ENCODE measurements around the gene MIOS.

- TF ChIP-seq EZH2 (IDR thresholded peaks at IDR 0.05), result no peak
- no peak for TF ChIP-seq CTCF (IDR thresholded peaks at IDR 0.05 in 2 of 3, conservative IDR thresholded peaks at IDR 0.05 in 1 of 3; ENCODE audit: borderline replicate concordance in 1 of 3, insufficient read depth in 1 of 3, low read depth in 2 of 3, low read length in 2 of 3)
- TF ChIP-seq REST (IDR thresholded peaks at IDR 0.05; ENCODE audit: low read depth), result no peak
- no peak for TF ChIP-seq POLR2AphosphoS5 (IDR thresholded peaks at IDR 0.05; ENCODE audit: low read depth, low read length)
- TF ChIP-seq POLR2A (IDR thresholded peaks at IDR 0.05; ENCODE audit: borderline replicate concordance, extremely low read depth, insufficient read depth, insufficient read length), result no peak
- no peak for TF ChIP-seq ZBTB33 (IDR thresholded peaks at IDR 0.05; ENCODE audit: extremely low read depth, insufficient replicate concordance, low read length)
- TF ChIP-seq MAX (IDR thresholded peaks at IDR 0.05), result no peak
- no peak for TF ChIP-seq RAD21 (IDR thresholded peaks at IDR 0.05; ENCODE audit: low read depth)
- no peak for TF ChIP-seq ATF3 (IDR thresholded peaks at IDR 0.05)
- no peak for TF ChIP-seq EZH2phosphoT487 (IDR thresholded peaks at IDR 0.05; ENCODE audit: borderline replicate concordance)
- no peak for TF ChIP-seq ZFX (IDR thresholded peaks at IDR 0.05)
- no peak for TF ChIP-seq SIN3A (IDR thresholded peaks at IDR 0.05; ENCODE audit: low read depth)
- no peak for TF ChIP-seq JUND (IDR thresholded peaks at IDR 0.05)
These were observed 48.9 kb upstream of the MIOS start for GRCh38 chr7:7517754-7518153.
